G401.6 (cell line): ENCODE measurements around the gene CAPN3.
A peak's percentile ranks its signal among the peaks of the same experiment; 100 is the strongest.

ENCODE experiments used
- FAIRE-seq: peaks from 2 replicates; lab custom pipeline; 2012; peaks lifted over from hg19 to GRCh38; lab: Jason Lieb, UNC

Gene CAPN3

GRCh38 chr15:42356851-42357250, 2.5 kb upstream of the CAPN3 start:
- no peak for FAIRE-seq

DNA sequence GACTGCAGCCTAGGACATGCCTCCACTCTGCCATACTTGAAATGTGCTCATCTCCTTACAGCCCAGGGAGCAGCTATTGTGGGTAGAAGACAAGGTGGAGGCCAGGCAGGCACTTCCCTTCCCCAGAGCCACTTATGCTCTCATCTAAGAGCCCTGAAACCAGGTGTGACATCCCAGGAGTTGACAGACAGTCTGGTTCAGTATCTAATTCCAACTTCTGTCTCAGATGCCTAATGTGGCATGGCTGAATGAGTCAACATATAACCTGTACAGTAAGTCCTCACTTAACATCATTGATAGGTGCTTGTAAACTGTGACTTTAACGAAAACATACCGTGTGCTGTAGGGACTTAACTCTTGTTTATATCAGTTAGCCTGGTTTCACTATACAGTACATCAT, 1.2 kb upstream of the CAPN3 start:
- FAIRE-seq = no peak

- FAIRE-seq = no peak
Measured at GRCh38 chr15:42359985-42360384, 684 bp downstream of the CAPN3 start.

DNA sequence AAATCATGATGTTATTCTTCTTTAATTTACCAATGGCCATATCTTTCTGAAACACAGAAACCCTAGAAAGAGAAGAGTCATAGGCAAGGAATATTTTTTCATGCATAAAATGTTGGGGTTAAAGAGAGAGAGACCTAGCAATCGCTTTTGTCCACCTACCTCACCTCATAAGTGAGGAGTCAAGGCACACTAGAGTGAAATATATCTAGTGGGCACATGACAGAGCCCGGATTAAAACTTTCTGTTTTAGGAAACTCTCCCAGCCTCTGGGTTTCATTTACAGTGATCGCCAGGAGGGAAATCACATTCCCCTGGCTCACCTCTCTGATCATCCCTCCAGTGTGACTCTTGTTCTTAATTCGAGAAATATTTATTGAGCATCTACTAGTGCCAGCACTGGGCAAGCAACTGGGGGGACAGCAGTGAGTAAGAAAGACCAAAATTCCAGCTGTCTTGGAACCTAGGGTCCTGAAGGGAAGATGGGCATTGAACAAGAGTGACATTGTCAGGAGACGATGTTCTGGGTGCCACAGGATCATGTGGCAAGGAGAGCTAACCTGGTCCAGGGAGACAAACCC, 1.3 kb downstream of the CAPN3 start:
- no peak for FAIRE-seq

GRCh38 chr15:42363487-42363886, 4.2 kb downstream of the CAPN3 start:
- FAIRE-seq = no peak

DNA sequence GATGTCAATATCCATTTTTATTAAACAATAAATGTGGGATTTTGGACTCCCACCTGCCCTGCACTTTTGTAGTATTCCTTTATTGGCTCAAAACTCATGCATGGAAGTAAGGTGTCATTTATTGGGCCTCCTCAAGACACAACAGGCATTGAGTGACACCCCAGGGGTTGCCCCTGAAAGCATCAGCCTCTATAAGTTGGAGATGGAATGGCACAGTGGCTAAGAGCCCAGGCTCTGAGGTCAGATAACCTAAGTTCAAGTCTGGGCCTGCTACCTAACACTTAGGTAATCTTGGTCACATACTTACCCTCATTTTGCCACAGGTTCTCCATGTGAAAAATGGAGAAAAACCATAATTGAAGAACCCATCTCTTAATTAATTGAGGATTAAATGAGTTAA, 4.6 kb downstream of the CAPN3 start:
- FAIRE-seq = no peak

GRCh38 chr15:42364529-42364928, 5.2 kb downstream of the CAPN3 start:
- FAIRE-seq = no peak

DNA sequence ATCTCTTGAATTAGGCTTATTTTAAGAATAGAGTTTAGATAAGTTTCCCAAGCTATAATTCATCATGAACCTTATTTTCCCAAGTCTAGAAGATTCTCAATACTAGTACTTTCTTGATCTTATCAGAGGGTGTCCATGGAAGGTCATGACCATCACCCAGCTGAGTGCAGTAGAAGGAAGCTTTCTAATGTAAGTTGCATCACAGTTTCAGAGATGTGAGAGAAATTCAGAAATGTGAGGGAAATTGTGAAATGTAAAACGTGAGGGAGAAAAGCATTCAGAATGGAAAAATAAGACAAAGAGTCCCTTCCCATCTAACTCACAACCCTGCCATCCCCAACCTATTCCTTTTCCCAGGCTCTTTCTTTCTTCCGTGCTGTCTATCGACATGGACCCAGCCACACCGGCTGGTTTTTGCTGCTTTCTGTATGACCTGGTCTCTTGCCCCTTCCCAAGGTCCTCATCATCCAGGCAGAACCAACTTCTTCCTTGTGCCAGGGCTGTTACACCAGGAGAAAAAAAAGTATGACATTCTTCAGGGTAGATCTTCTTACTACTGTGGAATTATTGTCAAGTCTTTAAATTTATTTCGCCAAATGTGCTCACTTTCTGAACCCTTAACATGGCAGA, 6.7 kb downstream of the CAPN3 start:
- FAIRE-seq = no peak

- no peak for FAIRE-seq
Measured at GRCh38 chr15:42367041-42367440, 7.7 kb downstream of the CAPN3 start.

DNA sequence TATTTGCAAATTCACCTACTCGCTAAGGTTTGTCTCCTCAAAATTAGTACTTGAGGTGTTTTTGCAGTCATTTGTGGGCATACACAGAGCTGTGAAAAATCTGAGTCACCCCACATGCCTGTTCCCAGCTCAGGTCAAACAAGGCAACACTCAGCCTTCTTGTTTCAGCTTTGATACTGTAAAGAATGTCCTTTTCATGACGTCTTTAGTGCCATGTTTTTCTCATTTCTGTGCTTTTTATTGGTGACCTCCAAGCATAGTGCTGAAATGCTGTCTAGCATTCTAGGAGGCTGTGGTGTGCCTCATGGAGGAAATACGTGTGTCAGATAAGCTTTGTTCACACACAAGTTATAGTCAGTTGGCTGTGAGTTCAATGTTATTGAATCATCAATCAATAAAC, 8.8 kb downstream of the CAPN3 start:
- no peak for FAIRE-seq

- no peak for FAIRE-seq
Measured at GRCh38 chr15:42371096-42371495, 11.8 kb downstream of the CAPN3 start.

GRCh38 chr15:42373274-42373673, 14.0 kb downstream of the CAPN3 start:
- no peak for FAIRE-seq

- FAIRE-seq = no peak
Measured at GRCh38 chr15:42373936-42374335, 14.6 kb downstream of the CAPN3 start.

GRCh38 chr15:42374810-42375209, 15.5 kb downstream of the CAPN3 start:
- FAIRE-seq = no peak

DNA sequence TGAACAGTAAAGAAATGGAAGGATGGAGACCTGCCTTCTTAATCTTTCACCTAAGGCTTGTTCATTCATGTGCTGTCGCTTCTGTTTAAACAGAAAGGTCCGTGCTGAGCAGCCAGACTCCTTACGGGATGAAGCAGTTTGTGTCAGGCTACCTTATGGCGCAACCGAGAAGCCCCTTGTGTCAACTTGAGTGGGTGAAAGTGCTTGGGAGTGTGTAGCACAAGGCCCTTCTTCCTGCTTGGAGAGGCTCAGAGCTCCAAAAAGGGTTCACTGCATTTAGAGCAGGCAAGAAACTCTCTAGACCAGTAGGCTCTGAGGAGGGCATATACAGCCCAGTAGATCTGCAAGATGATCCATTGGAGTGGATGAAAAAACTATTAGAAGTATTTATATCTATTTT, 16.0 kb downstream of the CAPN3 start:
- FAIRE-seq = no peak

DNA sequence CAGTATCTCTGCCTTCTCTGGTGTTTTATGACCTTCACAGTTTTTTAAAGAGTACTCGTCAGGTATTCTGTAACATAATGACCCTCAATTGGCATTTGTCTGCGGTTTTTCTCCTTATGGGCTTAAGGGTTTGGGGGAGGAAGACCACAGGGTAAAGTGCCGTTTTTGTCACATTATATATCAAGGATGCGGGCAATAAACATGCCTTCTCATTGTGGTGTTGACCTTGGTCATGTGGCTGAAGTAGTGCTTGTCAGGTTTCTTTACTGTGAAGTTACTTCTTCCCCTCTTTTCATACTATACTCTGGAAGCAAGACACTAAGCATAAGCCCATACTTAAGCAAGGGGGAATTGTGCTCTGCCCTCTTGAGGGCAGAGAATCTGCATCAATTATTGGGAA, 16.6 kb downstream of the CAPN3 start:
- FAIRE-seq = no peak

DNA sequence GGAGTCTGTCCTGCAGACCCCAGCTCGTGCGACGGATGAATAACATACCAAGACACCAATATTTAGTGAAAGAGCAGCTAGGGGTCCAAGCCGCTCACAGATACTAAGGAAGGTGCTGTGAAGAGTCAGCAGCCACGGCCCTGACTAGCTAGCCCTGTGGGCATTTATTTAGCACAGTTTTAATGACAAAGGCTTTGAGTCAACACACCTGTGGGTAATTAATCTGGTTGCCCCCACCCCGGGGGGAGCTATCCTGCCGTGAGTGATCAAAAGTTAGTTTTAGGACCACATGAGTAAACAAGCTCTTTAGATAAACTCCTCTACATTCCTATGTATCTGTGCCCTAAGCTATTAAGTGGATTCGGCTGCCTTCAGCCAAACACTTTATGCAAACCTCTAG, 18.7 kb downstream of the CAPN3 start:
- FAIRE-seq = no peak

DNA sequence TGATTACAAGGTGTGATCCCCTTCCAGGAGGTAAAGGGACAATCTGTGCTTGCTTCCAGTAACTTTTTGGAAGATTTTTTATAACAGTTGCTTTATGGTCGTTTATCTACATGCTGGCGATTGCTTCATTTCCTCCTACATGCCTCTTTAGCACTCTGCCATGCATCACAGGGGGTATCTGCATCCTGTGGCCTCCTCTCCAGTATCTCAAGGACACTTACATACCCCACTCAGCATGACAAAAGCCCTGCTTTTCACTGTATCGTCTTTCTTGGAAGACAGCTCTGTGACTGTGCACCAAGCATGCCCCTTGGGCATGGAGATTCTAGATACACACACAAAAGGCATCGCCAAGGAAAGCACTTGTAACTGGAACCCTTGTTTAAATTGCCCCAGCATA, 25.3 kb downstream of the CAPN3 start:
- FAIRE-seq = no peak

DNA sequence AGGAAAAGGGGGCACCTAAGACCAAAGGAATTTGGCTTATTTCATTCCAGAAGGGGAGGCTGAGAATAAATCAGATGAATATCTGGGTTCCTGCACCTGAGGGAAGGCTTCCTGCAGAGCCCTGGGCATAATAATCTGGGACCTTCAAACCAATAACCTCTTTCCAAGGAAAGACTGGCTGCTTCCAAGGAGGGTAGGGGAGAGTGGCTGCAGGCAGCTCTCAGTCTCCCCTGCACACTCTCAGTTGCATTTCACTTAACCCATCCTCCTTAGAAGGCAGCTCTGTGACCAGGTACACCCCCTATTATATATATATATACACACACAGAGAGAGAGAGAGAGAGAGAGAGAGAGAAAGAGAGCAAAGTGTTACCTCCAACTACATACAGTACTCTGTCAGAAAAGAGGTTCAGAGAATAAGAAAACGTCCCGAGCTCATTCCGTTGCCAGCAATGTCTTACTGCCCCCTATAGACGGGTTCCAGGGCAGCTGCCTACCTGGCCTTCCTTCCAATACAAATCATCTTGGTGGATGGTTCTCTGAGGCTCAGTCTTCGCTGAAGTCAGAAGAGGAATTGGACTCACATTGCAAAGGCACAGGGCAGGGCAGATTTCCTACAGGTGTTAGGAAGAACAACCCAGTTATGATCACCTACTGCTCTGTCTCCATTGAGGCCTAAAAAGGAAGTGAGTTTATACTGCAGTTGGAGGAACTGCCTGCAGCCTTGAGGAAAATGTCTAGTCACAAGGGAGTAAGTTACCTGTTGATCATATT, 26.1 kb downstream of the CAPN3 start:
- FAIRE-seq = peak; percentile 88

GRCh38 chr15:42385980-42386700, 26.8 kb downstream of the CAPN3 start:
- no peak for FAIRE-seq

- FAIRE-seq = no peak
Measured at GRCh38 chr15:42387603-42388002, 28.3 kb downstream of the CAPN3 start.

DNA sequence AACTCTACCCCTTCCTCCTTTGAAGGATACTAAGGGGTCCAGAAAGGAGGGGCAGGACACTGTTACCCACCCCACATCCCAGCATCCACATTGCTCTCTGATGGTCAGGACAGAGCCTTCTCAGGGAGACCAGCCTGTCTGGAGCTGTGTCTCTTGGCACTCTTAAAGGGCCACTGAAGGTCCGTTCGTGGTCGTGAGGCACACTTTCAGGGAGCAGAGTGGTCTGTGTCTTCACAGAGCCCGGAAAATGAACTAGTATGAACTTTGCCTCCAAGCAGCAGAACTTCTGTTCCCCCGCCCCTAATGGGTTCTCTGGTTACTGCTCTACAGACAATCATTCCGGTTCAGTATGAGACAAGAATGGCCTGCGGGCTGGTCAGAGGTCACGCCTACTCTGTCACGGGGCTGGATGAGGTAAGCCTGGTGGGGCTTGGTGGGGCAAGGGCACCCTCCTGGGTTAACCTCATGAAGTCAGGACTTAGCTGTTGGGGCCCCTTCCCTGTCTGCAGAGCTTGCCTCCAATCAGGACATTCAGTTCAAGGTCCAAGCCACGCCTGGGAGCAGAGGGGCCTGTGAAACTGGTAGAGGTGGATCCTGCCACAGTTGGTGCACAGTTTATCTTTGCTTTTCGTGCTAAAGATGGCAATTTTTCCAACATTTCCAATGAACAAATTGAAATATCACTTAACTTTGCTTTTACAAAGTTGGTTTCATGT, 33.2 kb downstream of the CAPN3 start:
- FAIRE-seq = no peak

GRCh38 chr15:42394106-42394505, 34.8 kb downstream of the CAPN3 start:
- FAIRE-seq = no peak
